BLaER1 treated with 17β-estradiol and CSF1 and Interleukin-3, amounts not matched to agents 10 nM and 100 nM (cell line): ENCODE measurements around the gene AR.
A peak's percentile ranks its signal among the peaks of the same experiment; 100 is the strongest.

ENCODE experiments used
- H3K27ac ChIP-seq, 11 experiments: shearing (Covaris generic); formaldehyde crosslinking; 2 replicates each; pipeline ENCODE4 v1.8.1; 2022
- H3K27me3 ChIP-seq, 11 experiments: shearing (Covaris generic); formaldehyde crosslinking; 2 replicates each; pipeline ENCODE4 v1.8.1; 2022
- H3K36me3 ChIP-seq, 11 experiments: shearing (Covaris generic); formaldehyde crosslinking; 2 replicates each; pipeline ENCODE4 v1.8.1; 2022
- H3K4me1 ChIP-seq, 10 experiments: shearing (Covaris generic); formaldehyde crosslinking; 2 replicates each; pipeline ENCODE4 v1.8.1; 2022
- H3K4me2 ChIP-seq, 11 experiments: shearing (Covaris generic); formaldehyde crosslinking; 2 replicates each; pipeline ENCODE4 v1.8.1; 2022
- H3K4me3 ChIP-seq, 10 experiments: shearing (Covaris generic); formaldehyde crosslinking; 2 replicates each; pipeline ENCODE4 v1.8.1; 2022
- H3K9ac ChIP-seq, 11 experiments: shearing (Covaris generic); formaldehyde crosslinking; 2 replicates each; pipeline ENCODE4 v1.8.1; 2022
- H3K9me3 ChIP-seq, 11 experiments: shearing (Covaris generic); formaldehyde crosslinking; replicated peaks in 1 of 11; 2 replicates each; pipeline ENCODE4 v1.8.1; 2022
- H4K20me1 ChIP-seq, 11 experiments: shearing (Covaris generic); formaldehyde crosslinking; 2 replicates each; pipeline ENCODE4 v1.8.1; 2022
- Cebpa-rat ChIP-seq, 11 experiments: shearing (Covaris generic); IDR thresholded peaks; 2 replicates each; pipeline ENCODE4 v1.8.1; 2022

The AR gene

DNA sequence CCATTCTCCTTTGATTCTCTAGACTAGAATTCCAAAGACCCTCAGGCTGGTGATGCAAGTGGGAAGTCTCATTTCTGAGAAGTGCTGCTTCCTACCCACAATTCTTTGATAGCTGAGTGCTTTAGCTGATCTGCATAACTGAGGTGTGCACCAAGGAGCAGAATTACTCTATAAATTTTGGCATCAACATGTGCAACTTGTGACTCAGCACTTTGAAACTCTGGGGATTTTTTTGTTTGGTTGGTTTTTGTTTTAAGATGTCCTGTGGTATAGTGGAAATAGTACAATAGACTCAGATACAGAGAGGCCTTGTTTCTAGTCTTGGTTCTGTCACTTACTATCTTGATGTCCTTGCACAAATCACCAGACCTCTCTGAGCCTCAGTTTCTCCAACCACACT lies 148.4 kb downstream of the AR start:
- H3K4me3 ChIP-seq: no peak overlapping the region
- 0 out of 22 replicates have a peak, but pooled peaks cover 0 to 4% (median 0%) of the 10 kb centered on the region in 11 experiments for H3K9me3 ChIP-seq
- H3K27ac ChIP-seq: peak overlapping the region in 1 of 11 experiments; percentile 3; a peak in 1 of 22 replicates
- H3K36me3 ChIP-seq: peaks cover 2 to 54% (median 24%) of the 10 kb centered on the region in 11 experiments; a peak in 19 of 22 replicates
- H3K9ac ChIP-seq: no peak overlapping the region
- H3K4me1 ChIP-seq: peaks cover 24 to 49% (median 37%) of the 10 kb centered on the region in 10 experiments
- H3K4me2 ChIP-seq: peak overlapping the region in 4 of 11 experiments; percentile 3 to 35 (median 24); a peak in 4 of 22 replicates
- no peak for TF ChIP-seq Cebpa-rat (IDR thresholded peaks at IDR 0.05)
- no peaks in the 10 kb centered on the region for H4K20me1 ChIP-seq
- no peaks in the 10 kb centered on the region for H3K27me3 ChIP-seq

DNA sequence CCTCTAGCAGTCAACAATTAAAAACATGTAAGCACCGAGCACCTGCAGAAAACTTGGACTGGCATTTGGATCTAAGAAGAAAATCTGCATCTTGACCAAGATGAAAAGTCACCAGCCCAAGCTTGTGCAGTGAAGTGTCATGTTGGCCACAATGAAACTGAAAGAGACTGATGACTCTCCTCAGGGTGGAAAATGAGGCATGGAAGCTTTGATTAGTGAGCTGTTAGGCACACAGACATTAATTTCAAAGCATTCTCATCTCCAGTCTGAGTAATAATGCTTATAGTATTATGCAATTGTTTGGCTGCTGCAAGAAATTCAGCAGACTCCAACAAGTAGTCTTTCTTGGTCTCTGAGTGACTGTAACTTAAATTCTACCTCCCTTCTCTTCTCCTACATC lies 150.1 kb downstream of the AR start:
- peaks cover 24 to 49% (median 37%) of the 10 kb centered on the region in 10 experiments for H3K4me1 ChIP-seq
- no peak overlapping the region for H3K9ac ChIP-seq
- H3K4me2 ChIP-seq: peak overlapping the region; percentile 23 to 62 (median 49)
- no peaks in the 10 kb centered on the region for H3K27me3 ChIP-seq
- 0 out of 22 replicates have a peak, but pooled peaks cover 0 to 4% (median 0%) of the 10 kb centered on the region in 11 experiments for H3K9me3 ChIP-seq
- H3K4me3 ChIP-seq: no peak overlapping the region
- peak in 2 of 11 experiments; percentile 21 to 42; a peak in 1 of 22 replicates for TF ChIP-seq Cebpa-rat (IDR thresholded peaks at IDR 0.05)
- 0 out of 22 replicates have a peak overlapping the region, but pooled peaks of 1 of the 11 experiments have one; percentile 44 for H3K27ac ChIP-seq
- no peaks in the 10 kb centered on the region for H4K20me1 ChIP-seq
- peaks cover 0 to 48% (median 15%) of the 10 kb centered on the region in 11 experiments; a peak in 15 of 22 replicates for H3K36me3 ChIP-seq

DNA sequence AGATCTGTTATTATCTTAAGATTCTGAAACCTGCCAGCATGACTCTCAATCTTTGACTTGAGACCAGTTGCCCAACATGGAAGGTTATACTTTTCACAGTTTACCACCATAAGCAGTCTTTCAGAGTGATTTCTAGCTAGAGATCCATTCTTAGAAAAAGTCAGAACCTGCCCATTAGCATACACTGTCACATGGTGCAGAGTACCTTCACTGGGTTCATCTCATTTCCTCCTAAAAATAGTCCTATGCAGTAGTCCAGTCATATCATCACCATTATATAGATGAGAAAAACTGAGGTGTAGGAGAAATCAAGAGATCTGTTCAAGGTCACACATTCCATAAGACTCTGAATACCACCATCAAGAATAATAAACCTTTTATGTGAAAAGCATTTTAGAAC lies 153.6 kb downstream of the AR start:
- Histone ChIP-seq H3K9me3 (peaks cover 0 to 5% (median 0%) of the 10 kb centered on the region in 11 experiments; a peak in 5 of 22 replicates), H3K4me2 (no peak overlapping the region), H3K36me3 (peaks cover 0 to 53% (median 5%) of the 10 kb centered on the region in 11 experiments; a peak in 13 of 22 replicates), H4K20me1 (no peaks in the 10 kb centered on the region), H3K4me1 (peaks cover 24 to 48% (median 32%) of the 10 kb centered on the region in 10 experiments), H3K27me3 (no peaks in the 10 kb centered on the region), H3K4me3 (no peak overlapping the region), H3K9ac (no peak overlapping the region), H3K27ac (no peak overlapping the region)
- no peak for TF ChIP-seq Cebpa-rat (IDR thresholded peaks at IDR 0.05)

DNA sequence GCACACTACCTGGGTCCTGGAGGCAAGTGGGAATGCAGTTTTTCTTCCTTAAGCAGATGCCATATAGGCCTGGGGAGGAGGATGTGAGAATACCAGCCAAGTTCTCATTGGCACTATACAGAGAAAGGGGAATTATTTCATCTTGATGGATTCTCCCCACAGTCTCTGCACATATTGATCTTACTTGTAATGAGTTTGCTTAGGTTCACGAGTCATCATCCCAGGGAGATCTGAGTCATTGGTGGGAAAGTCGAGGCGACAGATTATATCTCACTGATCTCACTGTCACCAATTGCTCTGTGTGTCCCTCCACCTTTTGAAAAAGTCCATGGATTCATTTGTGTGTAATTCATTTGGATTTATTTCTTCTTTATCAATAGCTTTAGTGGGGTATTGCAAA lies 156.8 kb downstream of the AR start:
- Histone ChIP-seq H3K36me3 (peaks cover 0 to 44% (median 10%) of the 10 kb centered on the region in 11 experiments; a peak in 14 of 22 replicates), H3K4me2 (no peak overlapping the region), H3K4me1 (peaks cover 1 to 16% (median 3%) of the 10 kb centered on the region in 10 experiments; a peak in 15 of 20 replicates), H4K20me1 (no peaks in the 10 kb centered on the region), H3K27me3 (no peaks in the 10 kb centered on the region), H3K9me3 (peaks cover 0 to 18% (median 10%) of the 10 kb centered on the region in 11 experiments; a peak in 9 of 22 replicates), H3K27ac (no peak overlapping the region), H3K4me3 (no peak overlapping the region), H3K9ac (no peak overlapping the region)
- no peak for TF ChIP-seq Cebpa-rat (IDR thresholded peaks at IDR 0.05)

- H3K4me3 ChIP-seq: no peak overlapping the region
- TF ChIP-seq Cebpa-rat (IDR thresholded peaks at IDR 0.05): no peak
- peaks cover 7 to 63% (median 40%) of the 10 kb centered on the region in 11 experiments; a peak in 21 of 22 replicates for H3K9me3 ChIP-seq
Measured at GRCh38 chrX:67714004-67714403, 170.2 kb downstream of the AR start.

DNA sequence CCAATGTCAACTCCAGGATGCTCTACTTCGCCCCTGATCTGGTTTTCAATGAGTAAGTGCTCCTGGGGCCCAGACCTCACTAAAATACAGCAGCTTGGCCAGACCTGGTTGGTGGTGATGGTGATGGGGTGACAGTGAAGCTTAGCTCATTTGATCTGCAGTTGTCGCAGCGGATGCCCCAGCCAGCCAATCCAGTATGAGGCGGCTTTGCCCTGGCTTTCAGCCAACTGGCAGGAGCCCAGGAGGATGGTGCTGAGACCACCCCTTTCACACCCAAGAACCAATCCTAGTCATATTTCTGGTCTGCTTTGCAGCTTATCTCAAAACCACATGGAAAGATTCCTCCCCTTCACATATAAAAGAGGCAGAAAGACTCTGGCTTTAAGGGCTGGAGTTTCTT lies 173.8 kb downstream of the AR start:
- Histone ChIP-seq H3K4me3 (no peak overlapping the region), H3K36me3 (peaks cover 0 to 60% (median 32%) of the 10 kb centered on the region in 11 experiments; a peak in 20 of 22 replicates), H3K9me3 (peaks cover 0 to 35% (median 21%) of the 10 kb centered on the region in 11 experiments; a peak in 16 of 22 replicates), H3K9ac (no peak overlapping the region), H3K27ac (peak overlapping the region in 4 of 11 experiments; percentile 13 to 87 (median 54); a peak in 5 of 22 replicates), H4K20me1 (no peaks in the 10 kb centered on the region), H3K27me3 (no peaks in the 10 kb centered on the region), H3K4me2 (peak overlapping the region in 9 of 11 experiments; percentile 80 to 95 (median 88); a peak in 13 of 22 replicates), H3K4me1 (peaks cover 45 to 55% (median 54%) of the 10 kb centered on the region in 10 experiments)
- no peak for TF ChIP-seq Cebpa-rat (IDR thresholded peaks at IDR 0.05)

More at GRCh38 chrX:67714004-67714403, 170.2 kb downstream of the AR start:
- no peak overlapping the region for H3K9ac ChIP-seq
- peaks cover 10 to 19% (median 18%) of the 10 kb centered on the region in 10 experiments for H3K4me1 ChIP-seq
- peaks cover 2 to 96% (median 60%) of the 10 kb centered on the region in 11 experiments; a peak in 20 of 22 replicates for H3K36me3 ChIP-seq
- H3K4me2 ChIP-seq: no peak overlapping the region
- no peaks in the 10 kb centered on the region for H3K27me3 ChIP-seq
- no peaks in the 10 kb centered on the region for H4K20me1 ChIP-seq
- H3K27ac ChIP-seq: no peak overlapping the region

DNA sequence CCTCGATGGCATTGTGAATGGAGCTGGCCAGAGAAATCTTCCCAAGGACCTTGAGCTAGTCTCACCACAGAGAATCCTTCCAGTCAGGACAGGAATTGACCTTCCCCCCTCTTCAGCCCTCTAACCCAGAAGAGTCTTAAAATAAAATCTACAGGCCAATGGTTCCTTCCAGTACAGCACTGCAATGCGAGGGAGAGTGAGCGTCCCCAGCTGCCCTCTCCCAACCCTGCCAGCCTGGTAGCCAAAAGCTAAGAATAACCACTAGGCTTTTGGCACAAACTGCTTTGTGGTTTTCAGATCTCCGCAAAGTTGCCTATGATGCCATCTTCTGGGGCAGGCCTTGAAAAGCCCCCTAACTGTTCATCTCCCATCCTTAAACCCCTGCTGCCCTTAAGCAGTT lies 175.1 kb downstream of the AR start:
- peak overlapping the region; percentile 70 to 95 (median 88) for H3K4me2 ChIP-seq
- H3K4me1 ChIP-seq: peaks cover 59 to 69% (median 68%) of the 10 kb centered on the region in 10 experiments
- no peaks in the 10 kb centered on the region for H3K27me3 ChIP-seq
- peaks cover 0 to 47% (median 26%) of the 10 kb centered on the region in 11 experiments; a peak in 19 of 22 replicates for H3K36me3 ChIP-seq
- no peak for TF ChIP-seq Cebpa-rat (IDR thresholded peaks at IDR 0.05)
- no peak overlapping the region for H3K4me3 ChIP-seq
- H3K9me3 ChIP-seq: peaks cover 0 to 35% (median 17%) of the 10 kb centered on the region in 11 experiments; a peak in 16 of 22 replicates
- H3K27ac ChIP-seq: peak overlapping the region in 9 of 11 experiments; percentile 81 to 88 (median 87); a peak in 18 of 22 replicates
- H4K20me1 ChIP-seq: no peaks in the 10 kb centered on the region
- peak overlapping the region in 5 of 11 experiments; percentile 1 to 44 (median 30); a peak in 4 of 22 replicates for H3K9ac ChIP-seq

GRCh38 chrX:67720344-67720743 lies 176.5 kb downstream of the AR start:
- H3K9ac ChIP-seq: peak overlapping the region in 5 of 11 experiments; percentile 14 to 74 (median 35); a peak in 9 of 22 replicates
- H3K36me3 ChIP-seq: peaks cover 0 to 33% (median 19%) of the 10 kb centered on the region in 11 experiments; a peak in 17 of 22 replicates
- peaks cover 0 to 24% (median 13%) of the 10 kb centered on the region in 11 experiments; a peak in 16 of 22 replicates for H3K9me3 ChIP-seq
- peak overlapping the region in 9 of 11 experiments; percentile 81 to 88 (median 87); a peak in 18 of 22 replicates for H3K27ac ChIP-seq
- H3K4me1 ChIP-seq: peaks cover 73 to 83% (median 82%) of the 10 kb centered on the region in 10 experiments
- 0 out of 22 replicates have a peak, but pooled peaks of 1 of the 11 experiments have one; percentile 27 for TF ChIP-seq Cebpa-rat (IDR thresholded peaks at IDR 0.05)
- H3K27me3 ChIP-seq: no peaks in the 10 kb centered on the region
- peak overlapping the region; percentile 70 to 95 (median 88) for H3K4me2 ChIP-seq
- H3K4me3 ChIP-seq: no peak overlapping the region
- H4K20me1 ChIP-seq: no peaks in the 10 kb centered on the region

- H3K4me2 ChIP-seq: peak overlapping the region; percentile 70 to 95 (median 88)
Measured at GRCh38 chrX:67721321-67721720, 177.5 kb downstream of the AR start.

More at GRCh38 chrX:67721321-67721720, 177.5 kb downstream of the AR start:
- TF ChIP-seq Cebpa-rat (IDR thresholded peaks at IDR 0.05): no peak
- peak overlapping the region in 9 of 11 experiments; percentile 81 to 88 (median 87); a peak in 18 of 22 replicates for H3K27ac ChIP-seq
- H3K27me3 ChIP-seq: no peaks in the 10 kb centered on the region
- H3K4me1 ChIP-seq: peaks cover 83 to 93% (median 91%) of the 10 kb centered on the region in 10 experiments
- peaks cover 0 to 27% (median 17%) of the 10 kb centered on the region in 11 experiments; a peak in 17 of 22 replicates for H3K36me3 ChIP-seq
- no peaks in the 10 kb centered on the region for H4K20me1 ChIP-seq
- H3K4me3 ChIP-seq: peak overlapping the region in 2 of 10 experiments; percentile 39 to 45; a peak in 2 of 20 replicates
- H3K9me3 ChIP-seq: peaks cover 0 to 17% (median 11%) of the 10 kb centered on the region in 11 experiments; a peak in 16 of 22 replicates
- peak overlapping the region in 8 of 11 experiments; percentile 69 to 79 (median 74); a peak in 15 of 22 replicates for H3K9ac ChIP-seq
